Measurements from ENCODE around the gene IGBP1.
"Not testable (repeated sequence)": the region's sequence is repeated elsewhere in the genome, so short reads cannot be mapped to it uniquely, and the experiment has no call there.

IGBP1 gene

DNA sequence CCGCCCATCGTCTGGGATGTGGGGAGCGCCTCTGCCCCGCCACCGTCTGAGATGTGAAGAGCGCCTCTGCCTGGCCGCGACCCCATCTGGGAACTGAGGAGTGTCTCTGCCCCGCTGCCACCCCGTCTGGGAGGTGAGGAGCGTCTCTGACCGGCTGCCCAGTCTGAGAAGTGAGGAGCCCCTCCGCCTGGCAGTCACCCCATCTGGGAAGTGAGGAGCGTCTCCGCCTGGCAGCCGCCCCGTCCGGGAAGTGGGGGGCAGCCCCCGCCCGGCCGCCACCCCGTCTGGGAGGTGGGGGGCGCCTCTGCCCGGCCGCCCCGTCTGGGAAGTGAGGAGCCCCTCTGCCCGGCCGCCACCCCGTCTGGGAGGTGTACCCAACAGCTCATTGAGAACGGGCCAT is 10.2 kb upstream of the IGBP1 start:
- not testable (repeated sequence) for H3K4me3 ChIP-seq (ENCODE audit: low read depth, low read length); H3K27ac ChIP-seq (ENCODE audit: low read depth, low read length); H3K9ac ChIP-seq (ENCODE audit: low read depth, low read length); H3K27me3 ChIP-seq (ENCODE audit: control insufficient read depth, insufficient read depth, low read length); H3K36me3 ChIP-seq (ENCODE audit: control insufficient read depth, insufficient read depth, low read length); H3K4me1 ChIP-seq (ENCODE audit: control insufficient read depth, insufficient read depth, low read length)
- peaks cover 31% of the 10 kb centered on the region for H3K9me3 ChIP-seq (ENCODE audit: control insufficient read depth, insufficient read depth, low read length)

DNA sequence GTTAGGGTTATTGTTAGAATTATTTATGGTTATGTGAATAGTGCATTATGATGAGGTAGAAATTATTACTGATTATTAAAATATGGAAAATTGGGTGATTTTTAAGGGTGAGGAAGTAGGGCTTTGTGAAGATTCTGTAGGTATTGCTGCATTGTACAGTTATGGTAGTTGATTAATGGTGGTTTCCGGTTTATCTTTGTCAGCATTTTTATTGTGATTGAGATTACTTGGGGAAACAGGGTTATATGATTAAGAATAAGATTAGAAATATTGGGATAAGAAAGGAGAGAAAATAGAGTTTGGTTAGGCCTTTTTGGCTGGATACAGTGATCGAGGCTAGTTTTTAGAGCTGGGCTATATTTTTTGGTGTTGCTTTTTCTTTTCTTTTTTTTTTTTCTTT is 8.6 kb upstream of the IGBP1 start:
- Histone ChIP-seq H3K9ac (ENCODE audit: low read depth, low read length) (no peak overlapping the region), H3K27me3 (ENCODE audit: control insufficient read depth, insufficient read depth, low read length) (no peaks in the 10 kb centered on the region), H3K36me3 (ENCODE audit: control insufficient read depth, insufficient read depth, low read length) (no peaks in the 10 kb centered on the region), H3K27ac (ENCODE audit: low read depth, low read length) (no peak overlapping the region), H3K9me3 (ENCODE audit: control insufficient read depth, insufficient read depth, low read length) (peaks cover 27% of the 10 kb centered on the region), H3K4me3 (ENCODE audit: low read depth, low read length) (no peak overlapping the region), H3K4me1 (ENCODE audit: control insufficient read depth, insufficient read depth, low read length) (peaks cover 8% of the 10 kb centered on the region; the same call in 1 of the 2 replicates)

DNA sequence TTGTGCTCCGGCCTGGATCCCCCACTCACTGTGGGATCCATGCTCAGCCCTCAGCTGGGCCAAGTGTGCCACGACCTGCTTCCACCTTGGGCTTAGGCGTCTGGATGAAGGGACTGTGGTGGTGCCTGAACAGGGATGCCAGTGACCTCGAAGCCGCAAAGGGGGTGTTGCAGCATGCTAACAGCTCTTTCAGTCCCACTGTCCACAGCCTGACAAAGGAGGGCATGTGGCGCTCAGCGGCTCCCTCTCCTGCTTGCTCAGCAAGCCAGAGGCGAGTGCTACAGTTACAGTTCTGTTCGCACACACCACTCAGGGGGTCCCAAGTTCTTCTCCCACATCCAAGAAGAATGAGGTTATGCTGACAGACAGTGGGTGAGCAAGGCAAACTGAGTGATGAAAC is 5.2 kb upstream of the IGBP1 start:
- no peak overlapping the region for H3K27ac ChIP-seq (ENCODE audit: low read depth, low read length)
- no peak overlapping the region for H3K4me3 ChIP-seq (ENCODE audit: low read depth, low read length)

DNA sequence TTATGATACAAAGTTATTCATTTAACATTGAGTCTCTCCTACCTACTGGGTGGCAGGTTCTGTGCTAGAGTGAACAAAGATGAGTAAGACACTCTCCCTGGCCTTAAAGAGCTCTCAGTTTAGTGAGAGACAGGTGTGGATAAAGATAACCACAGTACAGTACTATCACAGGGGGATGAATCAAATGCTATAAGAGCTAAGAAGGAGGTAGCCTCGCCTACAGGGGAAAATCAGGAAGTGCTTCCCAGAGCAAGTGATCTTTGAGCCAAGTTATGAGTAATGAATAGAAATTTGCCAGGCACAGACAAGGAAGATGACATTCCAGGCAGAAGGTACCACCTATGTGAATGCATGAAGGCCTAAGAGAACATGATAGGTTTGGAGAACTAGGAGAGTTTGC is 3.4 kb upstream of the IGBP1 start:
- Histone ChIP-seq H3K27ac (ENCODE audit: low read depth, low read length) (peak overlapping the region; percentile 3), H3K4me3 (ENCODE audit: low read depth, low read length) (no peak overlapping the region; the same call in 1 of the 2 replicates), H3K36me3 (ENCODE audit: control insufficient read depth, insufficient read depth, low read length) (0 out of 2 replicates have a peak, but pooled peaks cover under 1% of the 10 kb centered on the region), H3K9me3 (ENCODE audit: control insufficient read depth, insufficient read depth, low read length) (peaks cover 14% of the 10 kb centered on the region), H3K27me3 (ENCODE audit: control insufficient read depth, insufficient read depth, low read length) (no peaks in the 10 kb centered on the region), H3K9ac (ENCODE audit: low read depth, low read length) (no peak overlapping the region), H3K4me1 (ENCODE audit: control insufficient read depth, insufficient read depth, low read length) (peaks cover 19% of the 10 kb centered on the region; the same call in 1 of the 2 replicates)

More for the DNA sequence above, 5.2 kb upstream of the IGBP1 start:
- H3K9ac ChIP-seq (ENCODE audit: low read depth, low read length): no peak overlapping the region
- H3K36me3 ChIP-seq (ENCODE audit: control insufficient read depth, insufficient read depth, low read length): no peaks in the 10 kb centered on the region
- H3K9me3 ChIP-seq (ENCODE audit: control insufficient read depth, insufficient read depth, low read length): peaks cover 21% of the 10 kb centered on the region
- H3K4me1 ChIP-seq (ENCODE audit: control insufficient read depth, insufficient read depth, low read length): peaks cover 17% of the 10 kb centered on the region; the same call in 1 of the 2 replicates
- H3K27me3 ChIP-seq (ENCODE audit: control insufficient read depth, insufficient read depth, low read length): no peaks in the 10 kb centered on the region

DNA sequence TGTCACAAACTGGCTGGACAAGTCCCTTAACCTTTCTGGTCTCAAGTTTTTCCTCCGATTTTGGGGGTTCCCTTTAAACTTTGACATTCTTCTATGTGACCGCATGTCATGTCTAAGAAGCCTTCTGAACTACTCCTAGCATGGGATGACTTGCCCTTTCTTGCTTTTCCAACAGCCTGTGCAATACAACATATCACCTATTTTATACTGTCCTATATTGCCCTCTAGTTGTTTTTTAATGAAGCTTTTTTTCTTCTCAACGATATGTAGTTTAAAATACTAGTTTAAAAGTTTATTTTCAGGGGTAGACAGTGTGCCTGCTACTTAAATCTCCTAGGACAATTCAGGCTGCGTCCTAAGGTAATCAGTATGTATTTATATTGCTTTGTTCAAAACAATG is 1.0 kb upstream of the IGBP1 start:
- peaks cover 19% of the 10 kb centered on the region for H3K9me3 ChIP-seq (ENCODE audit: control insufficient read depth, insufficient read depth, low read length)
- peaks cover 20% of the 10 kb centered on the region; the same call in 1 of the 2 replicates for H3K4me1 ChIP-seq (ENCODE audit: control insufficient read depth, insufficient read depth, low read length)
- H3K4me3 ChIP-seq (ENCODE audit: low read depth, low read length): no peak overlapping the region
- no peak overlapping the region for H3K9ac ChIP-seq (ENCODE audit: low read depth, low read length)
- no peak overlapping the region for H3K27ac ChIP-seq (ENCODE audit: low read depth, low read length)
- H3K36me3 ChIP-seq (ENCODE audit: control insufficient read depth, insufficient read depth, low read length): peaks cover 15% of the 10 kb centered on the region
- no peaks in the 10 kb centered on the region for H3K27me3 ChIP-seq (ENCODE audit: control insufficient read depth, insufficient read depth, low read length)

DNA sequence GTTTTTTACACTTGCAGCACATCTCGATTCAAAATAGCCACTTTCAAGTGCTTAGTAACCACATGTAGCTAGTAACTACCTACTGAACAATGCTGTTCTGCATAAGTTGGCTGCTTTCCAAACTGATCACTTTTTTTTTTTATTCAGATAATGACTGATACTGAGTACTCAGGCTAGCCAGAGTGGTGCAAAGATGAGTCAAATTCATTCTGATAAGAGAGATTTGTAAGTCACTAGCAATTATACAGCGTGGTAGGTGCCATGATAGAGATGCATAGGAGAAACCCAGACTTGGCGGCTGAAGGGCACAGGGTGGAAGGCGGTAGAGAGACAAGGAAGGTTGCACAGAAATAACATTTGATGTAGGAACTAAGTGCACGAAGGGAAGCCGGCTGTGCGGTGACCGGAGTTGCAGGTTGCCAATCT is 357 bp upstream of the IGBP1 start:
- no peaks in the 10 kb centered on the region for H3K27me3 ChIP-seq (ENCODE audit: control insufficient read depth, insufficient read depth, low read length)
- peak overlapping the region; percentile 84 for H3K4me3 ChIP-seq (ENCODE audit: low read depth, low read length)
- H3K9ac ChIP-seq (ENCODE audit: low read depth, low read length): no peak overlapping the region
- H3K9me3 ChIP-seq (ENCODE audit: control insufficient read depth, insufficient read depth, low read length): peaks cover 23% of the 10 kb centered on the region
- H3K27ac ChIP-seq (ENCODE audit: low read depth, low read length): peak overlapping the region; percentile 99
- peaks cover 20% of the 10 kb centered on the region; the same call in 1 of the 2 replicates for H3K4me1 ChIP-seq (ENCODE audit: control insufficient read depth, insufficient read depth, low read length)
- peaks cover 15% of the 10 kb centered on the region for H3K36me3 ChIP-seq (ENCODE audit: control insufficient read depth, insufficient read depth, low read length)

DNA sequence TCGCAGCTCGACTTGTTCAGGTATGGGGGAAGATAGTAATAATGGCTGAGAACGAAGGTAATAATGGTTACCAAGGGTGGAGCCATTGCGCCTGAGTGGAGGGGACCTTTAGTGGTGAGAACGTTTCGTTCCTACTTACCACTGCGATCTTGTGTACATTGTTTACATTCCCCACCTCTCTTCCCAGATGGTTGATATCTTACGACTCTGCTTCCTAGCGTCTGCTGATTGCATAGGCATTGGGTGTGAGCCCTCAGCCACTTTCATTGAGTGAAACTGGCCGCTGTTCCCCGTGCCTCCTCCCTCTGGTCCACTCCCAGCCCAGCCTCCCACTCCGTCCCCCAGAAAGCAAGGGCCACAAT is 850 bp downstream of the IGBP1 start:
- Histone ChIP-seq H3K27me3 (ENCODE audit: control insufficient read depth, insufficient read depth, low read length) (no peaks in the 10 kb centered on the region), H3K27ac (ENCODE audit: low read depth, low read length) (peak overlapping the region; percentile 99), H3K4me3 (ENCODE audit: low read depth, low read length) (peak overlapping the region; percentile 84), H3K9me3 (ENCODE audit: control insufficient read depth, insufficient read depth, low read length) (peaks cover 25% of the 10 kb centered on the region), H3K9ac (ENCODE audit: low read depth, low read length) (peak overlapping the region; percentile 80), H3K36me3 (ENCODE audit: control insufficient read depth, insufficient read depth, low read length) (peaks cover 15% of the 10 kb centered on the region), H3K4me1 (ENCODE audit: control insufficient read depth, insufficient read depth, low read length) (peaks cover 16% of the 10 kb centered on the region; the same call in 1 of the 2 replicates)

DNA sequence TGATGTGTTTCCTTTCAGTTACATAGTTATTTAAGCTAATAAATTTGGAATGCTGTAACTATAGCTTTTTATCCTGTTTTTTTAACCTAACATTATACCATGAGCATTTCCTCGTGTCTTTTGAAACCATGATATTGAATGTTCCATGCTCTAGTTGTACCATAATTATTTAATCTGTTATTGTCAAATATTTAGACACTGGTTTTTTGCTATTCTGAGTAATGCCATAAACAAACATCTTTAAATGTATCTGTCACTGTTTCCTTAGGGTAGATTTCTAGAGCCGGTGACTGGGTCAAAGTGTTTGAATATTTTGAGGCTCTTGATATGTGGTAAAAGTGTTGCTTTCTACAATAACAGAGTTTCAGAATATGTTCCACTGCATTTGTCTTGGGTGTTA is 5.4 kb downstream of the IGBP1 start:
- 0 out of 2 replicates have a peak, but pooled peaks cover 3% of the 10 kb centered on the region for H3K4me1 ChIP-seq (ENCODE audit: control insufficient read depth, insufficient read depth, low read length)
- no peak overlapping the region for H3K27ac ChIP-seq (ENCODE audit: low read depth, low read length)
- H3K36me3 ChIP-seq (ENCODE audit: control insufficient read depth, insufficient read depth, low read length): peaks cover 28% of the 10 kb centered on the region
- H3K9me3 ChIP-seq (ENCODE audit: control insufficient read depth, insufficient read depth, low read length): peaks cover 35% of the 10 kb centered on the region
- no peaks in the 10 kb centered on the region for H3K27me3 ChIP-seq (ENCODE audit: control insufficient read depth, insufficient read depth, low read length)
- H3K9ac ChIP-seq (ENCODE audit: low read depth, low read length): no peak overlapping the region
- H3K4me3 ChIP-seq (ENCODE audit: low read depth, low read length): no peak overlapping the region

DNA sequence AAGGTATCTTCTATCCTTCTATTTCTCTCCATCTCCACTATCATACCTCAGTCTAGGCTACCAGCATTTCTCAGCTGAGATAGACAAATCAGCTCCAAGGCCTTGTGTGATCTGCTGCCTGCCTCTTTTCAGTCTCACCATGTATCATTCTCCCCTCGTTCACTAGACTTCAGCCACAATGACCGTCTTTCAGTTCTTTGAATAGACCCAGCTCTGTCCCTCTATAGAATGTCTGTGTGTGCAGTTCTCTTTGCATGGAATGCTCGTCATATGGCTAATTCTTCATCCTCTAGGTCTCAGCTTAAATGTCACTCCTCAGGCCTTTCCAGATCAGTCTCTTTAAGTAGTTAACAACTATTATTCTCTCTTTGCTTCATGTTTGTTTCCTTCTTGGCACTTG is 6.5 kb downstream of the IGBP1 start:
- Histone ChIP-seq H3K27me3 (ENCODE audit: control insufficient read depth, insufficient read depth, low read length) (no peaks in the 10 kb centered on the region), H3K4me3 (ENCODE audit: low read depth, low read length) (no peak overlapping the region), H3K36me3 (ENCODE audit: control insufficient read depth, insufficient read depth, low read length) (peaks cover 28% of the 10 kb centered on the region), H3K4me1 (ENCODE audit: control insufficient read depth, insufficient read depth, low read length) (0 out of 2 replicates have a peak, but pooled peaks cover 2% of the 10 kb centered on the region), H3K27ac (ENCODE audit: low read depth, low read length) (no peak overlapping the region), H3K9ac (ENCODE audit: low read depth, low read length) (no peak overlapping the region), H3K9me3 (ENCODE audit: control insufficient read depth, insufficient read depth, low read length) (peaks cover 35% of the 10 kb centered on the region)

DNA sequence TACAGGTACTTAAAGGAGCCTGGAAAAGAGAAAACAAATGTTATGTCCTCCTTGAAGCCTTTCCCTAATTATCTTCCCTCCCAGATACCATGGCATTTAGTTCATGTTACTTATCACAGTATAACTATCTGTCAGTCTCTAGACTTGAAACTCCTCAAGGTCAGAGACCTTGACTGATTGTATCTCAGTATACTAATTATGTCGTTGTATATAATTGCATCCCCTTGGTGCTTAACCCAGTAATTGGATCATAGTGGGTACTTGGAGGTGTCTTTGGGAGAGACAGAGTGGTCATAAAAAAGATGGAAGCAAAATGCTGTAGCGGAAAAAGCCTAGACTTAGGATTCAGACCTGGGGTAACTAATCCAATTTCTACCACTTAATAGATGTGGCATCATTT is 8.1 kb downstream of the IGBP1 start:
- H3K36me3 ChIP-seq (ENCODE audit: control insufficient read depth, insufficient read depth, low read length): peaks cover 28% of the 10 kb centered on the region
- no peak overlapping the region for H3K9ac ChIP-seq (ENCODE audit: low read depth, low read length)
- no peaks in the 10 kb centered on the region for H3K27me3 ChIP-seq (ENCODE audit: control insufficient read depth, insufficient read depth, low read length)
- H3K27ac ChIP-seq (ENCODE audit: low read depth, low read length): no peak overlapping the region
- H3K9me3 ChIP-seq (ENCODE audit: control insufficient read depth, insufficient read depth, low read length): peaks cover 26% of the 10 kb centered on the region
- no peak overlapping the region for H3K4me3 ChIP-seq (ENCODE audit: low read depth, low read length)
- no peaks in the 10 kb centered on the region for H3K4me1 ChIP-seq (ENCODE audit: control insufficient read depth, insufficient read depth, low read length)

DNA sequence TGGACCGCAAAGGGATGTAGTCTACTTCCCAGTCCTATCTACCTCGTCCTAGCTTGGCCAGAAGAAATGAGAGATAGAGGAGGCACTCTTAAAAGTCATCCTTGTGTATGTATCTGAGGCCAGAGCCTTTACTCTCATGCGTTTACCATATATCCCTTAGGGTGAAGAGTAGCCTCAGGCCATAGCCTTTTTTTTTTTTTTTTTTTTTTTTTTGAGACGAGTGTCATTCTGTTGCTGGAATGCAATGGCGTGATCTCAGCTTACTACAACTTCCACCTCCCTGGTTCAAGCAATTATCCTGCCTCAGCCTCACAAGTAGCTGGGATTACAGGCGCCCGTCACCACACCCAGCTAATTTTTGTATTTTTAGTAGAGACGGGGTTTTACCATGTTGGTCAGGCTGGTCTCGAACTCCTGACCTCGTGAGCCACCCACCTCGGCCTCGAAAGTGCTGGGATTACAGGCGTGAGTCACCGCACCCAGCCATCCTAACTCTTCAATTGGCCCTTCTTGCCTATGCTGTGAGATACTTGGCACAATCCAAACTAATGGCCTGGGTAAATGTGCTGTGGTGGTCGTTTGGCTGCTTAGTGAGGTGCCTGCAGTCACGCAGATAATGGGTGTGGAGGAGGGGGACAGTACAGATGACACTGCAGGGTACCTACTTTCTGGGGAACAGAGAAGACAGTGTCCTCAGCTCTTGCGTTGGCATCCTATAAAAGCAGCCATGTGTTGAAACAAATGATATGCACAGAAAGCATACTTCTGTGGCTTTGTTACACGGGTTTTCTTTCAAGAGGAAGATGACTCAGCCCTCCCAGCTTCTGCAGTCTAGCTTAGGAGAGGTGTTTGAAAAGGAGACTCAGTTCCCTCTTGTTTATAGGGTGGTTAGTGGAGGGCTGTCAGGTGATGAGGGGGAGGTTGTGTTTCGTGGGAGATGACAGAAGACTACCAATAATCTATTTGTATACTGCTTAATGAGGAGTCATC is 33.6 kb downstream of the IGBP1 start:
- peak overlapping the region; percentile 84 for H3K27ac ChIP-seq (ENCODE audit: low read depth, low read length)
- H3K9ac ChIP-seq (ENCODE audit: low read depth, low read length): no peak overlapping the region
- H3K27me3 ChIP-seq (ENCODE audit: control insufficient read depth, insufficient read depth, low read length): no peaks in the 10 kb centered on the region
- peaks cover 32% of the 10 kb centered on the region for H3K4me1 ChIP-seq (ENCODE audit: control insufficient read depth, insufficient read depth, low read length)
- H3K36me3 ChIP-seq (ENCODE audit: control insufficient read depth, insufficient read depth, low read length): peaks cover 9% of the 10 kb centered on the region; the same call in 1 of the 2 replicates
- H3K4me3 ChIP-seq (ENCODE audit: low read depth, low read length): no peak overlapping the region
- peaks cover 18% of the 10 kb centered on the region; the same call in 1 of the 2 replicates for H3K9me3 ChIP-seq (ENCODE audit: control insufficient read depth, insufficient read depth, low read length)

All from HUES48 (cell line).